Transverse colon (tissue), 3 donors: ENCODE results near the gene INSYN2B.

Experiments
- POLR2A ChIP-seq: fragments of 450-650 bp; IDR thresholded peaks from one replicate; pipeline ENCODE4 v1.6.1; 2016; ENCODE audit warnings: antibody characterized with exemption, mild to moderate bottlenecking, moderate library complexity
- TF ChIP-seq, protein P1 (sequence below), 5 experiments: fragments of 200-600 bp in 3 of 5; fragments of 450-650 bp in 2 of 5; sonication (generic) in 3 of 5; IDR thresholded peaks; 1 replicate in 2 of 5; 2 replicates in 3 of 5; pipeline ENCODE4 v1.5.1; 2016 to 2017; ENCODE audit warnings: antibody characterized with exemption in 5 of 5, inconsistent platforms in 3 of 5, mild to moderate bottlenecking in 2 of 5, moderate library complexity in 1 of 5

DNA sequence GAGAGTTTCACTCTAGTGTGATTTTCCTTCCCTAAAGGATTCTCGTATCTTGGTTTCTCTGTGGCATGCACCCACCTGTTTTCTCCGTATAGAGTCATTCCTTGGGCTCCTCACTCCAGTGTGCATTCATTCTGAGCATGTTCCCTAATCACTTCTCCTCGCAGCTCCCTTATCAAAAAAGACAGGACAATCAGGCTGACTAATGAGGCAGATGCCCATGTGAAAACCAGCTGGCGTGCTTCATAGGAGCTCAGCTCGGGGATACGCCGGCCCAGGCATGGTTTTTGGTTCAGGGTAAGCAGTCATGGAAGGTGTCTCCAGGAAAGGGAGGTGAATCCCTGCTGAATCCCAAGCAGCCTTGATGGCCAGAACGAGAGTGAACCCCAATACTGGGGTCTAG is 41.2 kb upstream of the INSYN2B start:
- TF ChIP-seq, protein P1, sequence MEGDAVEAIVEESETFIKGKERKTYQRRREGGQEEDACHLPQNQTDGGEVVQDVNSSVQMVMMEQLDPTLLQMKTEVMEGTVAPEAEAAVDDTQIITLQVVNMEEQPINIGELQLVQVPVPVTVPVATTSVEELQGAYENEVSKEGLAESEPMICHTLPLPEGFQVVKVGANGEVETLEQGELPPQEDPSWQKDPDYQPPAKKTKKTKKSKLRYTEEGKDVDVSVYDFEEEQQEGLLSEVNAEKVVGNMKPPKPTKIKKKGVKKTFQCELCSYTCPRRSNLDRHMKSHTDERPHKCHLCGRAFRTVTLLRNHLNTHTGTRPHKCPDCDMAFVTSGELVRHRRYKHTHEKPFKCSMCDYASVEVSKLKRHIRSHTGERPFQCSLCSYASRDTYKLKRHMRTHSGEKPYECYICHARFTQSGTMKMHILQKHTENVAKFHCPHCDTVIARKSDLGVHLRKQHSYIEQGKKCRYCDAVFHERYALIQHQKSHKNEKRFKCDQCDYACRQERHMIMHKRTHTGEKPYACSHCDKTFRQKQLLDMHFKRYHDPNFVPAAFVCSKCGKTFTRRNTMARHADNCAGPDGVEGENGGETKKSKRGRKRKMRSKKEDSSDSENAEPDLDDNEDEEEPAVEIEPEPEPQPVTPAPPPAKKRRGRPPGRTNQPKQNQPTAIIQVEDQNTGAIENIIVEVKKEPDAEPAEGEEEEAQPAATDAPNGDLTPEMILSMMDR (IDR thresholded peaks at IDR 0.05): no peak
- TF ChIP-seq POLR2A: no peak
